HUES48 (cell line): ENCODE measurements around the gene SLFNL1.

Experiments
- H3K27ac ChIP-seq: one replicate; pipeline ENCODE4 v1.7.0; 2013; ENCODE audit warnings: low read depth, low read length, inconsistent platforms
- H3K27me3 ChIP-seq: 2 replicates; pipeline ENCODE4 v1.6.1; 2013; ENCODE audit warnings: mild to moderate bottlenecking, low read length; ENCODE audit not compliant: control insufficient read depth, insufficient read depth
- H3K36me3 ChIP-seq: 2 replicates; pipeline ENCODE4 v1.6.1; 2013; ENCODE audit warnings: low read length; ENCODE audit not compliant: control insufficient read depth, insufficient read depth
- H3K4me1 ChIP-seq: 2 replicates; pipeline ENCODE4 v1.6.1; 2013; ENCODE audit warnings: mild to moderate bottlenecking, low read length; ENCODE audit not compliant: control insufficient read depth, insufficient read depth
- H3K4me3 ChIP-seq: 2 replicates; pipeline ENCODE4 v1.5.1; 2013; ENCODE audit warnings: mild to moderate bottlenecking, low read depth, low read length
- H3K9ac ChIP-seq: 2 replicates; pipeline ENCODE4 v1.6.1; 2013; ENCODE audit warnings: mild to moderate bottlenecking, low read depth, low read length, moderate library complexity
- H3K9me3 ChIP-seq: 2 replicates; pipeline ENCODE4 v1.6.1; 2013; ENCODE audit warnings: low read length; ENCODE audit not compliant: control insufficient read depth, insufficient read depth

SLFNL1 gene

DNA sequence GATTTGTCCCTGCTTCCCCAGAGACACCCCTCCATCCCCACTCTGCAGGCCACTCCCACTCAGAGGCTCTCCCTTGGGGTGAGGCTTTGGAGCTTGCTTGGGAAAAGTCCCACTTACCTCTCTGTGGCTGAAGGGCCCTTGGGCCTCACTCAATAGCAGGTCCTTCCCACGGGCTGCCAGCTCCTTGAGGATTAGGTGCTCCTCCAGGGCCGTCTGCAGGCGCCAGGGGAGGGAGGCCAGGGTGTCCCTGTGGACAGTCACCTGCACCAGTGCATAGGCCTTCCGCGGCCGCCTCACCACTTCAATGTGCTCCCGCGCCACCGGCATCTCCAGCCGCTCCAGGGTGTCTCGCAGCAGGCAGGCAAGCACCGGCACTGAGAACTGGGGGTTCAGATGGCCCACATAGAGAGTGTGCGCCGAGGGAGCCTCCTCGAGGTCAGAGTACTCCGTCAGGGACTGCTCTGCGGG, 1.4 kb downstream of the SLFNL1 start:
- peaks cover 30% of the 10 kb centered on the region for H3K36me3 ChIP-seq
- H3K4me1 ChIP-seq = no peaks in the 10 kb centered on the region; the same call in 1 of the 2 replicates
- peaks cover 14% of the 10 kb centered on the region; the same call in 1 of the 2 replicates for H3K27me3 ChIP-seq
- H3K9me3 ChIP-seq = no peaks in the 10 kb centered on the region
- H3K27ac ChIP-seq = no peak overlapping the region
- H3K4me3 ChIP-seq = no peak overlapping the region
- no peak overlapping the region for H3K9ac ChIP-seq

DNA sequence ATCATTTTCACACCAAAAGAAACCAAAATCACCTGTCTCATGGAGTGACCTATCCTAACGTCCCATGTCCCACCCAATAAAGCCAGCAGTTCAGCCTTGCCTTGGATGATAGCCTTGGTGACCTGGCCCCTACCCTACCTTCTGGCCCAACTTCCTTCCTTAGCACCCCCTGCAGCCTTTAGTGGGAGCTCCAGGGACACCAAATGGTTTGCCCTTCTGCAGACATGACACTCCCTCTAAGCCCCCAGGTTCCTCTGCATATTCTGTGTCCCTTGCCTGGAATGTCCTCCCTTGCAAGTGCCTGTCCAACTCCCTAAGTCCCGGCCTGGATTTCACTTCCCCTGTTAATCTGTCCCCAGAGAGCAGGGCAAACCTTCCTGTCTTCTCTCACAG, 2.2 kb downstream of the SLFNL1 start:
- Histone ChIP-seq H3K27ac (no peak overlapping the region), H3K4me1 (no peaks in the 10 kb centered on the region; the same call in 1 of the 2 replicates), H3K27me3 (peaks cover 14% of the 10 kb centered on the region; the same call in 1 of the 2 replicates), H3K4me3 (no peak overlapping the region), H3K9me3 (no peaks in the 10 kb centered on the region), H3K9ac (no peak overlapping the region), H3K36me3 (peaks cover 38% of the 10 kb centered on the region)

DNA sequence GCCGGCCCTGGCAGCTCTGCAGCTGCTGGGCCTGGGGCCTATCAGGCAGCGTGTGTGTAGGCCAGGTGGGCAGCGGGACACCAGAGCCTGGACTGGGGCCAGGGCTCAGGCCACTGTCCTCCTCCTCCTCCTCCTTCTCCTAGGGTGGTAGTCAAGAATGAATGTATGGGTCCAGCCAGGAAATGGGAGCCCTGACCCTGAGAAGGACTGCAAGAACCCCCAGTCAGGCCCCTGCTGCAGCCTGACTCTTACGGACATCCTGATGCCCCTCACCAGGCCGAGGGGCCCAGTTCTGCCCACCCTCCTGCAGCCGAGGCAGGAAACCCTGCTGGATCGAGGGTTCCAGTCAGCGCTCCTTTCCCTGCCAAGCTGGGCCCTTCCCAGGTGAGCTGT, 3.5 kb downstream of the SLFNL1 start:
- Histone ChIP-seq H3K9ac (no peak overlapping the region), H3K27ac (no peak overlapping the region), H3K4me1 (no peaks in the 10 kb centered on the region; the same call in 1 of the 2 replicates), H3K4me3 (no peak overlapping the region), H3K27me3 (0 out of 2 replicates have a peak, but pooled peaks cover 6% of the 10 kb centered on the region), H3K36me3 (peaks cover 51% of the 10 kb centered on the region), H3K9me3 (no peaks in the 10 kb centered on the region)

DNA sequence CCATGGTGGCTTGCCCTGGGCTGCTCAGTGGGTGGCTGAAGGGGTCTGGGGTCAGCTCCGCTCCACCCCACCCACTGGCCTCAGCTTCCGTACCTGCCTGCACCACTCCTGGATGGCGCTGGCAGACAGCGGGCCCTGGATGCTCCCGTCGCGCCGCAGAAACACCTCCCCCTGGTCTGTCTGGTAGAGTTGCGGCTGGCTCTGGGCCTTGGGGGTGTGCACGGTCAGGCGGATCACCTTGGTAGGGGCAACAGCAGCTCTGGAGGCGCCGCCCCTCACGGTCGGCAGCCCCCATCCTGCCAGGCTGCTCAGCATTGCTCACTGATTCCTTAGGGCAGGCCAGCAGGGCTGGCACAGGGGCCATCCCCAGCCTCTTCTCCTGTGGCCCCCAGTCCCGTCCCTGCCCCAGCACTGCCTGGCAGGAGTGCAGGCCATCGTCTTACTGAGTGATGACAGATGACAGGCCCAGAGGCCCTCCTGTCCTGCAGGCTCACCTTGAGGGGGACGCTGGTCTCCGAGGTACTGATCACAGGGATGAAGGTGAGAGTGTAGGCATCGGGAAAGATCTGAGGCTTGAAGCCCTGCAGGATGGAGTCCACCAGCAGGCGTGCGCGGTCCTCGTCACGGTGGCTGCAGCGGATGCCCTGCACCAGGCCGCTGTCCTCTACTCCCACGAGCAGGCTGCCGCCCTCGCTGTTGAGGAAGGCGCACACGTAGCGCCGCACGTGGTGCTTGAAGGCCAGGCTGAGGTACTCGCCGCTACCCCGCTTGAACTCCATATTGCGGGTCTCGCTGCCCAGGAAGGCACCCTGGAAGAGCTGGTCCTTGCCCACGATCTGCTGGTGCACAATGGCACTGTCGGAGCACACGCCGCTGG, 4.1 kb downstream of the SLFNL1 start:
- Histone ChIP-seq H3K27me3 (0 out of 2 replicates have a peak, but pooled peaks cover 3% of the 10 kb centered on the region), H3K36me3 (peaks cover 57% of the 10 kb centered on the region), H3K9me3 (no peaks in the 10 kb centered on the region), H3K4me3 (no peak overlapping the region), H3K4me1 (no peaks in the 10 kb centered on the region; the same call in 1 of the 2 replicates), H3K9ac (no peak overlapping the region), H3K27ac (no peak overlapping the region)

DNA sequence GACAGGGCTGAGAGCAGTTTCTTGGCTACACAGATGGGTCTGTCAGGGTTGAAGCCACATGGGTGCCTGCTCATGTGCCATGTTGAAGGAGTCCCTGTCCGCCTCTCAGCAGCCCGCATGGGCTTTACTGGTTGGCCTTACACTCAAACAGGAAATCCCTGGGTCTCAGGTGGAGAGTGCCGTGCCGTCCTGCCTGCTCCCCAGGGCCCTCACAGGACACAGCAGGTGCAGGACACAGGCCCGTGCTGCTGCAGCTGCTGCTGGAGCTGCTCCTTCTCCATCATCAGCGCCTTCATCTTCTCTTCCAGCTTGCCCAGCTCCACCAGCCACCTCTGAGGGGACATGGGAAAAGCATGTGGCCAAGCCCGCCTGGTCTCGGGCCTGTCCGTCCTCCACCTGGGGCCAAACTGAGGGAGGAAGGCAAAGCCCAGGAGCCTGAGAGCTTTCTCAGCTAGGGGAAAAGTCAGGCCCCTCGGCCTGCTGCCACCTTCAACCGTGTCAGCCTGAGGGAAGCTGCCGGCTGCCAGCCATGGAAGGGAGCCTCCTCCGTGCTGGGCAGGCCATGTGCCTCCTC, 5.5 kb downstream of the SLFNL1 start:
- no peaks in the 10 kb centered on the region for H3K4me1 ChIP-seq
- H3K4me3 ChIP-seq = no peak overlapping the region
- no peaks in the 10 kb centered on the region for H3K27me3 ChIP-seq
- peaks cover 71% of the 10 kb centered on the region for H3K36me3 ChIP-seq
- H3K9ac ChIP-seq = no peak overlapping the region
- H3K9me3 ChIP-seq = no peaks in the 10 kb centered on the region
- H3K27ac ChIP-seq = no peak overlapping the region

DNA sequence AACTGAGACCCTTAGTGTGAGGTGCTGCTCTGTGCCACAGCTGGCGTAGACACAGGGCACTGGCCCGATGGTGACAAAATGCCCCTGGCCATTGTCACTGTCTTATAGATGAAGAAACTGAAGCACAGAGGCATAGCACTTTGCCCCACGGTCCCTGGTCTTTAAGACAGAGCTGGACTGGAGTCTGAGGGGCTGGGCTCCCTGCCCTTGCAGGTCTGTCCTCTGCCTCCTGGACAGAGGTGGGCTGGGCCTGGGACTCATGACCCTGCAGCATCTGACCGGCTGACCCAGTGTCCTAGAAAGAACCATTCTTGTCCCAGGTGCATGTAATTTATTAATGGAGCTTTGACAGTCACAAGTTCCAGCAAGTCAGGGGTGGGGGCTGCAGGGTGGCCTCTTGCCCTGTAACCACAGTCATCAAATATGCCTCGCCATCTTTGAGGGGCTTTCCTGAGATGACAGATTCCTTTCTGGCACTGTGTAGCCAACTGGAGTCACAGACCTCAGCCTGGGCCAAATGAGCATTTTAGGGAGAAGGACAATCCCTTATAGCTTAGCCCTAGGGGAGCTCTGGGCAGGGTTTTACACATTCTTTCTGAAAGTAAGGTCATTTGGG, 6.1 kb downstream of the SLFNL1 start:
- Histone ChIP-seq H3K27ac (no peak overlapping the region), H3K9me3 (no peaks in the 10 kb centered on the region), H3K4me1 (no peaks in the 10 kb centered on the region), H3K27me3 (no peaks in the 10 kb centered on the region), H3K4me3 (no peak overlapping the region), H3K36me3 (peaks cover 77% of the 10 kb centered on the region), H3K9ac (no peak overlapping the region)

DNA sequence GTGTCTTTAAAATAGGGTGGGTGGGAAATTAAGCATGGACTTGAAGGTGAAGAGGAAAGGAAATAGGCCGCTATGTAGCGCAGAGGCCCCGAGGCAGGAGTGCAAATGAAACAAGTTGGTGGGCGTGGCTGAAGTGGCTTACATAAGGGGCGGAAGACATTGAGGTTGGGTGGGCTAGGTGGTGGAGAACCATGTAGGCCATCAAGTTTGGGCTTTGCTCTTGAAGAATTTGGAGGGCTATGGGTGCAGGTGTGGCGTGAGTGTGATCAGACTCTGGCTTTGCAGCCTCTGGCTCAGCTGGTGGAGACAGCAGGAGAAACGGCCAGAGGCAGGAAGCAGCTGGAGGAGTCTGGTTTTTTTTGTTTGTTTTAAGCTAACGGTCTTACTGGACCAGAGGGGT, 6.7 kb downstream of the SLFNL1 start:
- peaks cover 82% of the 10 kb centered on the region for H3K36me3 ChIP-seq
- H3K9me3 ChIP-seq = no peaks in the 10 kb centered on the region
- no peaks in the 10 kb centered on the region for H3K4me1 ChIP-seq
- H3K4me3 ChIP-seq = no peak overlapping the region
- H3K27ac ChIP-seq = no peak overlapping the region
- H3K9ac ChIP-seq = no peak overlapping the region
- no peaks in the 10 kb centered on the region for H3K27me3 ChIP-seq

DNA sequence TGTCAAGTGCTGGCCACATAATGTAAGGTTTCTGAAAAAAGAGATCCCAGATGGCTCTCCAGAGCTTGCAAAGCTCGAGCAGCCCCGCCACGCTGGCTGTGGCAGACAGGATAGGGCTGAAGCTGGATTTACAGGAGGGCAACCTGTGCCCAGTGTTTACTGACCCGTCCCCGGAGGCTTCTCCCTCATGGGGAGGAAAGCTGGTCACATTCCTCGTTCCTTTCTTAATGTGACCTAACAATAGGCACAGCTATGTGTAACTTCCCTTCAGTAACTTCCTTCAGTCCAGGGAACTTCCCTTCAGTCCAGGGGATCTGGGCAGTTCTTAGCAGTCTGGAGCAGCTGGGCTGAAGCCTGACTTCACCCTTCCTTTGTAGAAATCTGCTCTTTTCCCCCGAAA, 7.7 kb downstream of the SLFNL1 start:
- no peak overlapping the region for H3K27ac ChIP-seq
- no peak overlapping the region for H3K9ac ChIP-seq
- H3K9me3 ChIP-seq = no peaks in the 10 kb centered on the region
- H3K27me3 ChIP-seq = no peaks in the 10 kb centered on the region
- H3K36me3 ChIP-seq = peaks cover 90% of the 10 kb centered on the region
- no peaks in the 10 kb centered on the region for H3K4me1 ChIP-seq
- H3K4me3 ChIP-seq = no peak overlapping the region

DNA sequence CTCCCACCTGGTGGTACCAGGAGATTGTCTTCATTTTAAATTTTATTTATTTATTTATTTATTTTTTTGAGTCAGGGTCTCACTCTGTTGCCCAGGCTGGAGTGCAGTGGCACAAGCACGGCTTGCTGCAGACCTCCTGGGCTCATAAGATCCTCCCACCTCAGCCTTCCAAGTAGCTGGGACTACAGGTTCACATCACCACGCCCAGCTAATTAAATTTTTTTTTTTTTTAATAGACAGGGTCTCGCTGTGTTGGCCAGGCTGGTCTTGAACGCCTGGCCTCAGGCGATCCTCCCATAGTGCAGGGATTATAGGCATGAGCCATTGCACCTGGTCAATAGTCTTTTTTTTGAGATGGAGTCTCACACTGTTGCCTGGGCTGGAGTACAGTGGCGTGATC, 8.5 kb downstream of the SLFNL1 start:
- Histone ChIP-seq H3K27me3 (no peaks in the 10 kb centered on the region), H3K36me3 (peaks cover 93% of the 10 kb centered on the region)

DNA sequence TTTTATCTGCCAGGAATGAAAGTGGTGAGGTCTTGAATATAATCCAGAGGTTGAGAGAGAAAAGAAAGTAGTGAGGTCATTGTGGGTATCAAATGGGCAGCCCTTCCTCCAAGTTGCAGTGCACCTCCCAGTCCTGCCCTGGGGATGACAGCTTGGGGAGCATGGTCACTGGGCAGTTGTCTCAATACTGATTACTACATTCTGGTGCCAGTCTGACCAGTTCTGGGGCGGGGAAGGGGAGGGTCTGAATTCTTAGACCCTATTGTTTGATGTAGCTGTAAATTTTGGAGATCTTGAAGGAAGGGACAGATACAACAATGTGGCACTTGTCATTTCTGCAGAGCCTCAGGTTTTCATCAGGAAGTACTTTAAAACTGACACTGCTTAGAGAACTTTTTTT, 11.2 kb downstream of the SLFNL1 start:
- Histone ChIP-seq H3K4me3 (no peak overlapping the region), H3K27ac (no peak overlapping the region), H3K9ac (no peak overlapping the region), H3K27me3 (no peaks in the 10 kb centered on the region), H3K9me3 (no peaks in the 10 kb centered on the region), H3K36me3 (peaks cover 99% of the 10 kb centered on the region), H3K4me1 (no peaks in the 10 kb centered on the region)

More for the DNA sequence above, 8.5 kb downstream of the SLFNL1 start:
- no peak overlapping the region for H3K9ac ChIP-seq
- H3K4me1 ChIP-seq = no peaks in the 10 kb centered on the region
- H3K9me3 ChIP-seq = no peaks in the 10 kb centered on the region
- no peak overlapping the region for H3K4me3 ChIP-seq
- H3K27ac ChIP-seq = no peak overlapping the region

DNA sequence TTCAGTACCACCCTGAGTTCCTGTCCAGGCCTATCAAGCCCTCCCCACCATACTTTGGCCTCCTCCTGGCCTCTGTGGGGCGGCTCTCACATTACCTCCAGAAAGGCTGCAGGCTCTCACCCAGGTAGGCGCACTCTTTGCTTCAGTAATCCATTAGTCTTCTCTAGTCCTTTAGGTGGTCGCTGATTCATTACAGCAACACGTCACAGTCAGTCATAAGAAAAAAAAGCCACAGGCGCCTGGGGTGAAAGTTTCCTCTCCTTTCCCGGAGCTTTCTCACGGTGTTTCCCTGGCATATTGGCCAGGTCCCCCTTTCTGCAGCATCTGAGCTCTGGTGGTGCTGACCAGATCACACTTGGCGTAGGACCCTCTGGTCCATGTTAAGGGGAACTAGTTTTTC, 12.1 kb downstream of the SLFNL1 start:
- Histone ChIP-seq H3K27me3 (no peaks in the 10 kb centered on the region), H3K27ac (no peak overlapping the region), H3K4me3 (no peak overlapping the region), H3K9ac (no peak overlapping the region), H3K4me1 (no peaks in the 10 kb centered on the region), H3K9me3 (no peaks in the 10 kb centered on the region), H3K36me3 (peaks cover 98% of the 10 kb centered on the region)
